C4-2B (cell line): ENCODE results near the gene DOCK9.

Source experiments
- ZFX ChIP-seq: fragments of 450-650 bp; IDR thresholded peaks from 2 replicates; pipeline ENCODE4 v1.6.1; 2017
- TF ChIP-seq, protein P1 (sequence below): fragments of 450-650 bp; conservative IDR thresholded peaks from 2 replicates; pipeline ENCODE4 v1.5.1; 2017; ENCODE audit warnings: mild to moderate bottlenecking

DNA sequence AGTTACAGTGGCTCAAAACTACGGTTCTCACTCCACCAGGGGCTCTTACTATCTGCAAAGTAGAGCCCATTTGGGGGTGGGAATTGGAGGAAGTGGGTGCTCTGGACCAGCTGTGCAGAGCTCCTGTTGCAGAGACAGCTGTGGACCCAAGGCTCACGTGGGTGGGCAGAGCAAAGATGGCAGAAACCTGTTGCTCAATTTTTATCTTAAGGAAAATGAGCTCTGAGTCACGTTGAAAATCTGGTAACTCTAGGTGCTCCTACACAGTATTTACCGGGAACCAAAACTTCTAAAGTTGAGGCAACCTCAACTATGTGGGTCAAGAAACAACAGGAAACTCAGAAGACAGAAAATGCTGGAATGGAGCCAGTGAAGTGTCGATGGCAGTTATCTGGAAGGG is 195.2 kb downstream of the DOCK9 start:
- TF ChIP-seq, protein P1, sequence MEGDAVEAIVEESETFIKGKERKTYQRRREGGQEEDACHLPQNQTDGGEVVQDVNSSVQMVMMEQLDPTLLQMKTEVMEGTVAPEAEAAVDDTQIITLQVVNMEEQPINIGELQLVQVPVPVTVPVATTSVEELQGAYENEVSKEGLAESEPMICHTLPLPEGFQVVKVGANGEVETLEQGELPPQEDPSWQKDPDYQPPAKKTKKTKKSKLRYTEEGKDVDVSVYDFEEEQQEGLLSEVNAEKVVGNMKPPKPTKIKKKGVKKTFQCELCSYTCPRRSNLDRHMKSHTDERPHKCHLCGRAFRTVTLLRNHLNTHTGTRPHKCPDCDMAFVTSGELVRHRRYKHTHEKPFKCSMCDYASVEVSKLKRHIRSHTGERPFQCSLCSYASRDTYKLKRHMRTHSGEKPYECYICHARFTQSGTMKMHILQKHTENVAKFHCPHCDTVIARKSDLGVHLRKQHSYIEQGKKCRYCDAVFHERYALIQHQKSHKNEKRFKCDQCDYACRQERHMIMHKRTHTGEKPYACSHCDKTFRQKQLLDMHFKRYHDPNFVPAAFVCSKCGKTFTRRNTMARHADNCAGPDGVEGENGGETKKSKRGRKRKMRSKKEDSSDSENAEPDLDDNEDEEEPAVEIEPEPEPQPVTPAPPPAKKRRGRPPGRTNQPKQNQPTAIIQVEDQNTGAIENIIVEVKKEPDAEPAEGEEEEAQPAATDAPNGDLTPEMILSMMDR, result no peak
- TF ChIP-seq ZFX, result no peak
